ENCODE results near the gene PTEN.
"Not testable (repeated sequence)": the region's sequence is repeated elsewhere in the genome, so short reads cannot be mapped to it uniquely, and the experiment has no call there.

The PTEN gene

GRCh38 chr10:87880336-87880735 lies 16.9 kb downstream of the PTEN start:
- TF ChIP-seq CTCF (IDR thresholded peaks at IDR 0.05): no peak
- TF ChIP-seq ZFX (IDR thresholded peaks at IDR 0.05; ENCODE audit: borderline replicate concordance): no peak
- no peak overlapping the region for H3K27ac ChIP-seq

GRCh38 chr10:87881373-87882059 lies 18.1 kb downstream of the PTEN start:
- H3K27ac ChIP-seq: not testable (repeated sequence)

GRCh38 chr10:87882555-87883294 lies 19.3 kb downstream of the PTEN start:
- TF ChIP-seq ZFX (IDR thresholded peaks at IDR 0.05; ENCODE audit: borderline replicate concordance) (no peak), CTCF (IDR thresholded peaks at IDR 0.05) (no peak)
- H3K27ac ChIP-seq: no peak overlapping the region

GRCh38 chr10:87886635-87887034 lies 23.2 kb downstream of the PTEN start:
- TF ChIP-seq CTCF (IDR thresholded peaks at IDR 0.05): no peak
- TF ChIP-seq ZFX (IDR thresholded peaks at IDR 0.05; ENCODE audit: borderline replicate concordance): no peak

GRCh38 chr10:87887146-87887545 lies 23.7 kb downstream of the PTEN start:
- H3K27ac ChIP-seq: no peak overlapping the region
- TF ChIP-seq ZFX (IDR thresholded peaks at IDR 0.05; ENCODE audit: borderline replicate concordance) (no peak), CTCF (IDR thresholded peaks at IDR 0.05) (no peak)

More at GRCh38 chr10:87886635-87887034, 23.2 kb downstream of the PTEN start:
- H3K27ac ChIP-seq: no peak overlapping the region

GRCh38 chr10:87887548-87888289 lies 24.3 kb downstream of the PTEN start:
- H3K27ac ChIP-seq: no peak overlapping the region
- TF ChIP-seq CTCF (IDR thresholded peaks at IDR 0.05): no peak
- no peak for TF ChIP-seq ZFX (IDR thresholded peaks at IDR 0.05; ENCODE audit: borderline replicate concordance)

- no peak for TF ChIP-seq CTCF (IDR thresholded peaks at IDR 0.05)
- TF ChIP-seq ZFX (IDR thresholded peaks at IDR 0.05; ENCODE audit: borderline replicate concordance): no peak
- no peak overlapping the region for H3K27ac ChIP-seq
These were observed 32.0 kb downstream of the PTEN start for GRCh38 chr10:87895430-87895829.

Data from 22Rv1 (cell line).